Activated CD4-positive, alpha-beta T cell treated with anti-CD3 and anti-CD28 coated beads for 4 hours (primary cell): Measurements from ENCODE around the gene PFKL.
"Not testable (repeated sequence)": the region's sequence is repeated elsewhere in the genome, so short reads cannot be mapped to it uniquely, and the experiment has no call there.

Experiments
- DNase-seq, 2 donors: peaks; one replicate each; pipeline ENCODE4 v3.0.0-alpha.2; 2020

Gene PFKL

DNA sequence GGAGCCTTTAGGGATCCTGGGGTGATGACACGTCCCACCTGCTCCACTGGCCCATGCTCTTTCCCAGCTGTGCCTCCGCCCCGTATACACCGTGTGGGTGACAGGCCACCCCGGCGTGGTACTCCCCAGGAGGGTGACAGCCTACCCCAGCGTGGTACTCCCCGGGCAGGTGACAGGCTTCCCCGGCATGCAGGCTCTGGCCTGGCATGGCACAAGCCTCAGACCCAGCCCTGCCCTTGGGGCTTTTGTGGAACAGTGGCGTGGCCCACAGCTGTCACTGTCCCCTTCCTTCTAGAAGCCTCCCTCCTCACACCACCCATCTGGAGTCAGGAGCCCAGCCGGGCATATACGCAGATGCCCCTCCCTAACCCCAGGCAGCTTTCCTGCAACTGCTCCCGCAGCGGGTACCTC lies 4.7 kb upstream of the PFKL start:
- DNase-seq = no peak

DNA sequence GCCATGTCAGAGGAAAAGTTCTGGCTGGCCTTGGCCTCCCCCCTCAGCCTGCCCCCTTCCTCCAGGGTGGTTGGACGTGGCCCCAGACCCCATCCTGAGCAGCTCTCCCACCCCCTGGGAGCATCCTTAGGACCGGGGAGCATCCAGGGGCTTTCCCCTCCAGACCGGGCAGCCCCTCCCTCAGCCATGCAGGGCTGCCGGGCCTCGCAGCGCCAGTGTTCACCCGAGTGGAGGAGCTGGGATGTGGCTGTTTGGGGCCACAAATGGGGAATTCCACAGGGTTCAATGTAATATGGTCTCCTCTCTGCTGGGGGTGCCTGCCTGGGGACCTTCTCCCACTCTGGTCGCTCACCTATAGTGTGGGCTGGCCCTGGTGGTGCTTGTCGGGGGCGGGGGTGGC lies 4.2 kb upstream of the PFKL start:
- DNase-seq = no peak

DNA sequence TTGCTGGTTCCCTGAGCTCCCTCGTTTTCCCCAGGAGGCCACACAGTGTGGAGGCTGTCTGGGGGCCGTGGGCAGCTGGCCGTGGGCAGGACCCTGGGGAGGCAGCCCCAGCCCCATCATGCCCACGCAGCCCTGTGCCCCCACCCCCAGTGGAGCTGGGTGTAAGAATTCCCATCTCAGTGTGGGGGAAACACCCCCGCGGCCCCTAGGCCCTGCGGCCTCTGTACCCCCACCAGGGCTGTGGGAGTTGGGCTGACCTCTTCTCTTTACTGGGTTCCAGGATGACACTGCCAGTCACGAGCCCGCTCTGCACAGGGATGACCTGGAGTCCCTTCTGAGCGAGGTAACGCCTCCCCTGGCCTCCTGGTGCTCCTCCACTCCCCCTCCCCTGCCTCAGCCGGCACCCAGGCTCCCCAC lies 3.7 kb upstream of the PFKL start:
- no peak for DNase-seq

DNA sequence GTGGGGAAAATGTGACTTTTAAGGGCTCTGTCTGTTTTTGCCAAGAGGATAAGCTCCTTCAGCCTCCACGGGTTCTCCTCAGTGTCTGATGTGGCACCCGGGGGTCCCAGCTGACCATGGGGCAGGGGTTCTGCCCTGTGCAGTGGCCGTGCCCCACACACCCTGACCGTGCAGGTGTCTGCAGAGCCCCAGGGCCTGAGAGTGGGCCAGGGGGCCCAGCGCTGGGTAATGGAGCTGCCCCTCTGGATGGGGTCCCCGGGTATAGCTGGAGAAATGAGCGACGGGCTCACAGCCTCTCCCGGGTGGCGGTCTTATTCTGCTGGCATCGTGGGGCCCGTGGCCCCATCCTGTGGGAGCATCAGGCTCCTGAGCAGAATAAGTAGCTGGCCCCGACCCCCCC lies 2.9 kb upstream of the PFKL start:
- DNase-seq = no peak

DNA sequence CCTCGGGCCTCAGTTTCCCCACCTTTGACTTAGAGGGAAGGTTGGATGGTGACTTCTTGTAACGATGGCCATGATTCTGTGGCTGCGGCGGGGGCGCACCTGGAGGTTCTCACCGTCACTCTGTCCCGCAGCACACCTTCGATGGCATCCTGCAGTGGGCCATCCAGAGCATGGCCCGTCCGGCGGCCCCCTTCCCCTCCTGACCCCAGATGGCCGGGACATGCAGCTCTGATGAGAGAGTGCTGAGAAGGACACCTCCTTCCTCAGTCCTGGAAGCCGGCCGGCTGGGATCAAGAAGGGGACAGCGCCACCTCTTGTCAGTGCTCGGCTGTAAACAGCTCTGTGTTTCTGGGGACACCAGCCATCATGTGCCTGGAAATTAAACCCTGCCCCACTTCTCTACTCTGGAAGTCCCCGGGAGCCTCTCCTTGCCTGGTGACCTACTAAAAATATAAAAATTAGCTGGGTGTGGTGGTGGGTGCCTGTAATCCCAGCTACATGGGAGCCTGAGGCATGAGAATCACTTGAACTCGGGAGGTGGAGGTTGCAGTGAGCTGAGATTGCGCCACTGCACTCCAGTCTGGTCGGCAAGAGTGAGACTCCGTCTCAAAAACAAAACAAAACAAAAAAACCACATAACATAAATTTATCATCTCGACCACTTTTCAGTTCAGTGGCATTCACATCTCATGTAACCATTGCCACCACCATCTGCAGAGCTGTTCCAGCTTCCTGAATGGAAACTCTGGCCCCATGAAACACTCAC lies 2.1 kb upstream of the PFKL start:
- DNase-seq = peak; percentile 70 to 76

DNA sequence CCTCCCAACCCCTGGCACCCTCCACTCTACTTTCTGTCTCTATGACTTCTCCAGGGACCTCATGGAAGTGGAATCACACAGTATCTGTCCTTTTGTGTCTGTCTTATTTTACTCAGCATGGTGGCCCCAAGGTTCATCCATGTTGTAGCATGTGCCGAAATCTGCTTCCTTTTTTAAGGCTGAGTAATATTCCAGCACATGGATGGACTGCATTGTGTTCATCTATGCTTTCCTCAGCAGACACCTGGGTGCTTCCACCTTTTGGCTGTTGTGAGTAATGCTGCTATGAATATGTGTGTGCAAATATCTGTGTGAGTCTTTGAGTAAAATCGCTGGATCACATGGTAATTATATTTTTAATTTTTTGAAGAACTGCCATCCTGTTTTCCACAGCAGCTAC lies 1.6 kb upstream of the PFKL start:
- no peak for DNase-seq

- DNase-seq = no peak
These were observed 782 bp upstream of the PFKL start for GRCh38 chr21:44299085-44299457.

- peak; percentile 51 to 59 for DNase-seq
These were observed 558 bp downstream of the PFKL start for GRCh38 chr21:44300262-44300959.

DNA sequence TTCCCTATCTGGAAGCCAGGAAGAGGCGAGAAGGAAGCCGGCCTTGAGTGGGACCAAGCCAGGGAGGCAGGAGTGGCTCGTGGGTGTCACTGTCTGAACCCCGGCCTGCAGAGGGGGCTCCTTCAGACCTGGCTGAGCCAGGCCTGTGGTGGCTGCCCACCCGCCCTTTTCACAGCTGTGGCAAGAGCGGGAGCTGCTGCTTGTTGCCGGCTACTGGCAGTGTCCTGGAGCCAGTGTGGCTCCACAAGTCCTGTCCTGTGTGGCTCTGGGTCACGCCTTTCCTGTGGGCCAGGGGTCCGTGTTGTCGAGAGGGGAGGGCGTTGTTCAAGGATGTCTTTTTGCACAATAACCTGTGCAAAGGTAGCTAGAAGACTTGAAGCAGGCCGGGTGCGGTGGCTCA lies 1.3 kb downstream of the PFKL start:
- no peak for DNase-seq

DNA sequence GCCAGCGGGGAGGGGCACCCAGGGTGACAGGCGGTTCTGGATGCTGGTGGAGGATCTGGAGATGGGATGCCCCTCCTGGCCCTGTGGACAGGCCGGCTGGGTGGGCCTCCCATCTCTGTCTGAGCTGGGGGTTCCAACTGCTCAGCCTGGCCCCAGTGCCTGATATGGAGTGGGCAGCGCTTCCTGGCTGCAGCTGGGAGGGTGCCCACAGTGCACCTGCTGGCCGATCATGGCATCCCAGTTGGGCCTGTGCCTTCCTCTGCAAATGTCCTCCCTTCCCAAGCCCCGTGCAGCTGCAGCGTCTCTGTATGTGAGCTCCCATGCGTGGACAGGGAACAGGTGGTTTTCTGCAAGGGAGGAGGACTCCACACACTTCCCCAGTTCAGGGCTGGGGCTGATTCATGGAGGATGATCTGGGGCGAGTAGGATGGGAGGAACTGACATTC lies 2.1 kb downstream of the PFKL start:
- no peak for DNase-seq

DNA sequence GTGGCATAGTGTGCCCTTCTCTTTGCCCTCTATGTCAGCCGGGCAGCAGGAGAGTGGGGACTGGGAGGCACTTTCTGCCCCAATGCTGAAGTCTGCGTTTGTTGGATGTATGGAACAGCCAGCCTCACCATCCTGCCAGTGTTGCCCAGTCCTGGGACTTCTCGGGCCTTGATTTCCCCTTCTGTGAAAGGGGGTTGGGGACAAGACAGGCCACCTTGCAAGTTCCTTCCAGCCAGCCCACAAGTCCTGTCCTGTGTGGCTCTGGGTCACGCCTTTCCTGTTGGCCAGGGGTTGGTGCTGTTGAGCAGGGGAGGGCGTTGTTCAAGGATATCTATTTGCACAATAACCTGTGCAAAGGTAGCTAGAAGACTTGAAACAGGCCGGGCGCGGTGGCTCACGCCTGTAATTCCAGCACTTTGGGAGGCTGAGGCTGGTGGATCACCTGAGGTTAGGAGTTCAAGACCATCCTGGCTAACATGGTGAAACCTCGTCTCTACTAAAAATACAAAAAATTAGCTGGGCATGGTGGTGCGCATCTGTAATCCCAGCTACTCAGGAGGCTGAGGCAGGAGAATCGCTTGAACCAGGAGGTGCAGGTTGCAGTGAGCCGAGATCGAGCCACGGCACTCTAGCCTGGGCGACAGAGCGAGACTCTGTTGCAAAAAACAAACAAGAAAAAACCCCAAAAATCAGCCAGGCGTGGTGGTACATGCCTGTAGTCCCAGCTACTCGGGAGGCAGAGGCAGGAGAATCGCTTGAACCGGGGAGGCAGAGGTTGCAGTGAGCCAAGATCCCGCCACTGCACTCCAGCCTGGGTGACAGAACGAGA lies 2.9 kb downstream of the PFKL start:
- DNase-seq = not testable (repeated sequence)

- DNase-seq = no peak
These were observed 3.7 kb downstream of the PFKL start for GRCh38 chr21:44303490-44303981.

DNA sequence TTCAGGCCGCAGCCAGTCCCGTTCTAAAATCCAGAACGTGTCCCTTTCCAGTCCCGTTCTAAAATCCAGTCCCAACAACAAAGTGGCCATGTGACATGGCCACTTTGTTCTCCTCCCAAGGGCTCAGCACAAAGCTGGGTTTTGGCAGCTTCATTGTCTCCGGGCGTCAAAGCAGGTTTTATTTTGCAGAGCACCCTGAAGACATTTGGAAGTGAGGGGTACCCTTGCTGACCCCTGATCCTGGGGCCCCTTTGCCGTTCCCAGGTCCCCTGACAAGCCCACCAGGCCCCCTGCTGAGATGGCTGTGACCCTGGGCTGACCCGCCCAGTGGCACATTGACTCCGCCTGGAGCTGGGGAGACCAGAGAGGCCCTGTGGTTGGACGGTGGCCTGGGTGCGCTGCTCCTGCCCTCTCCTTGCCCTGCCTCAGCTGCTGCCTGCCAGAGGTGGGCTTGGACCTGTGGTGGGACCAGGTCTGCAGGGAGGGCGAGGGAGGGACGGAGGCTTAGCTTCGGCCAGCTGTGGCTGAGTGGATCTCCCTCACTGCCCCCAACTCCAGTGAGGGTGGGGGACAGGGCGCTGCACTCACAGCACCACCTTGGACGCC lies 4.3 kb downstream of the PFKL start:
- DNase-seq = no peak

- DNase-seq = peak; percentile 30 to 49
These were observed 5.0 kb downstream of the PFKL start for GRCh38 chr21:44304877-44305293.

- no peak for DNase-seq
These were observed 5.8 kb downstream of the PFKL start for GRCh38 chr21:44305691-44306090.

DNA sequence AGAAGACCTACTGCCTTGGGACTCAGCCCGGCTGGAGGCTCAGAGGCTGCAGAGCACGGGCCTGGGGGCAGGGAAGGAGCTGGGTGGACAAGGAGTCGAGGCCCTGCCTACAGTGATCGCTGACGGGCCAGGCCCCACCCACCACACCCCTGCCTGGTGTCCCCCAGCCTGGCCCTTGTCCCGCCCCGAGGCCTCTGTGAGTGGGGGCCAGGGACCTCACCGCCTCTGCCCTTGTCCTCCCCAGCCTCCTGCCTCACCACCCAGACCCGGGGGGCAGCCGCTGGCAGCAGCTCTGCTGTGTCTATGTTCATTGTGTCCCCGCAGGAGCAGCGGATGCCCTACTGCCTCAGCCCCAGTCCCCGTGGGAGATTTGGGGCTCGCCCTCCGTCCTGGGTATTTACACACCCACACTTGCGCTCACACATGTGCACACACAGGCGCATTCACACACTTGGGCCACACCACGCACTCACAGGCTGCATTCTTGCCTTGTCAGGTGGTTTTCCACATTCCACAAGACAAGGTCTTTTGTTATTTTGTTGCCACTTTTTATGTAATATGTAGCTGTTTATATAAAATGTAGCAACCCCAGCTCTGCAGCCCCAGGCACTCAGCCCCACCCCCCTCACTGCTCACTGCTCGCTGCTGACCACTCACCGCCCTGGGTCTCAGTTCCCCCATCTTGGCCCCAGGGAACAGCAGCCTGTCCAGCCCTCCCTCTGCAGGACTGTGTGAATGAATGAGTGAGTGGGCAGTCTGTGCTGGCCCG lies 7.3 kb downstream of the PFKL start:
- no peak for DNase-seq

DNA sequence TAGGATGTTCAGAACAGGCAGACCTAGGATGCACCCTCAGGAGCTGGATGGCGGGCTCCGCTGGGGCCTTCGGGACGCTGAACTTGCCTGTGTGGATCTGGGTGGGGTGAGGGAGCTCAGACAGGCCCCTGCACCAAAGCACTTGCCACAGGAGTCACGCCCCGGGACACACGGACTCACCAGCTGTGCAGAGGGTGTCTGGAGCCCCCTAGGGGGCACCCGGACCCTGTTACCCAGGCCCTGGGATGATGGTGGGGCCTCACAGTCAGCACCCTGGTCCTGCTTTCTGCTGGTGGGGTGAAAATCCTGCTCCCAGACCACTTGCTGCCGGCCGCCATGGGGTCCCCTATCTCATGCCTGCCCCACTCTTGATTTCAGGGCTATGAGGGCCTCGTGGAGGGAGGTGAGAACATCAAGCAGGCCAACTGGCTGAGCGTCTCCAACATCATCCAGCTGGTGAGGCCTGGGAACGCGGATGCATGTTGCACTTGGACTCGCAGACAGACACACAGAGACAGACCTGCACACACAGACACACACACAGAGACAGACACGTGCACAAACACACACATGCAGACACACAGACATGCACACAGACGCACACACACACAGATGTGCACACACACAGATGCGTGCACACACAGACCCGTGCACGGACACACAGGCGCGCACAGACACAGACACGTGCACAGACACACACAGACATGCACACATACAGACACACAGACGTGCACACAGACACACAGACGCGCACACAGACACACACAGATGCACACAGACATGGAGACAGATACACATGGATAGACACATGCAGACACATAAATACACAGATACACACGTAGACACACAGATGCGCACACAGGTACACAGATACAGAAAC lies 11.0 kb downstream of the PFKL start:
- no peak for DNase-seq

DNA sequence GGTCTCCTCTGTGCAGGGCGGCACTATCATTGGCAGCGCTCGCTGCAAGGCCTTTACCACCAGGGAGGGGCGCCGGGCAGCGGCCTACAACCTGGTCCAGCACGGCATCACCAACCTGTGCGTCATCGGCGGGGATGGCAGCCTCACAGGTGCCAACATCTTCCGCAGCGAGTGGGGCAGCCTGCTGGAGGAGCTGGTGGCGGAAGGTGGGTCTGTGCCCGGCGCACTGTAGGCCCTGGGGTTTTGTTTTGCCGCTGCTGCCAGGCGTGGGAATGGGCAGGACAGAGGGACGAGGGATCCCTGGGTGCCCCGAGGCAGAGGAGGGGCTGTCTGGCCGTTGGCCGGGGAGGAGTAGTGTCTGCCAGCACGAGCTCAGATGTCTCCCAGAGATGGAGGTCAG lies 12.2 kb downstream of the PFKL start:
- no peak for DNase-seq

DNA sequence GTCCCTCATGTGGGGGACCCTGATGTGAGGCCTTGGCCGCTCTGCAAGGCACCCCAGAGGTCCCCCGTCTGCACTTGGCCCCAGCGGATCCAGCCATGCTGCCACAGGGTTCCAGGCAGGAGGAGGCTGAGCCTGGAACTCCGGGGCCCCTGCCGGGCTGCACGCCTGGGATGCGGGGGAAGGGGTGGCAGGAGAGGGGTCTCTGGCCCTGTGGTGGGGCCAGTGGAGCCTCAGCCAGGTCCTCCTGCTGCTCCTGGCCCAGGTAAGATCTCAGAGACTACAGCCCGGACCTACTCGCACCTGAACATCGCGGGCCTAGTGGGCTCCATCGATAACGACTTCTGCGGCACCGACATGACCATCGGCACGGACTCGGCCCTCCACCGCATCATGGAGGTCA lies 12.9 kb downstream of the PFKL start:
- DNase-seq = no peak

GRCh38 chr21:44313451-44313850 lies 13.6 kb downstream of the PFKL start:
- no peak for DNase-seq

GRCh38 chr21:44314128-44314527 lies 14.3 kb downstream of the PFKL start:
- DNase-seq = no peak
